Stimulated activated CD4-positive, alpha-beta T cell treated with anti-CD3 and anti-CD28 coated beads, TNF-alpha, amount 100 ng/mL, for 4 hours (primary cell): ENCODE measurements around the gene XYLT1.

Experiments used
- DNase-seq, 3 experiments: peaks; one replicate each; pipeline ENCODE4 v3.0.0-alpha.2; 2020; ENCODE audit warnings: low read depth in 3 of 3

XYLT1 gene

DNA sequence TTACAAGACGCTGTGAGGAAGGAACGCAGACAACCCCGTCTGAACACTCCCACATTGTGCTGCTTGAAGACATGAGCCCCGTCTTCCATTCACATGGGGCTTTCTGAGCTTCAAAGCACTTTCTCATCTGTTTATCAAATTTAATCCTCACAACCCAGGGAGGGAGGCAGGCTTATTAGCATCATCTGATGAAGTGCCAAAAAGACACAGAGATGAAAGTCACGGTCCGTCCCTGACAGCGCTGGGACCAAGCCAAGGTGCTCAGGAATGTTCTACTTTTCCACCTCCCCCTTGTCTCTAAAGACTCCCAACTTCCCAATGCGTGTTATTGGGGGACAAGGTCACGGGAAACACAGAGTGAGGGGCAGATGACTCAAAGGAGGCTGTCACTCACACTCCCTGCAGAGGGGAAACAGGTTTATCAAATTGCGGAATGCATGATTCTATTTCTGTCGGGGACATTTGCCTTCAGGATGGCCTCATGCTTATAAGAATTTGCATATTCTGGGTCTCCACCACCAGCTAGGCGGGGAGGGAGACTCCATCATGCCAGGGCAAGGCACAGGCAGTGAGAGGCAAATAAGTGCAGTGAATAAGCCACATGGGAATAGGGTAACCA lies 10.7 kb downstream of the XYLT1 start:
- no peak for DNase-seq

DNA sequence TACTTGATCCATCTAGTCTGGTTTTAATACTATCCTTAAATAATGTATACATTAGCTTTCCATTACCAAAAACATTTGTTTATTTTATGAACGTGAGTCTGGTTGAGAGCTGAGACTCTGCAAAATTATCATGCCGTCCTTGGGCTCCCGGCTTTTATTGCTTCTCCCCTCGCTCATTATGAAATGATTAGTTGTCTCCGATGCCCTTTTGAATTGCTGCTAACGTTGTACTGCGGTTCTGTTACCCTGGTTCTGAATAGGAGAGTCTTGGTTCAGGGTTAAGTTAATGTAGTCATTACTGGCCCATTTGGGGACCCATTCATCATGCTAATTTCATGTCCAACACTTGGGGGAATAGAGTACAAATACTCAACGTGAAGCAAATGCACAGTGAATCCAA lies 12.8 kb downstream of the XYLT1 start:
- DNase-seq = no peak

- DNase-seq = no peak
Observed at GRCh38 chr16:17457513-17457912, 13.2 kb downstream of the XYLT1 start.

GRCh38 chr16:17454162-17454730 lies 16.5 kb downstream of the XYLT1 start:
- no peak for DNase-seq

GRCh38 chr16:17453364-17454038 lies 17.3 kb downstream of the XYLT1 start:
- DNase-seq = no peak

DNA sequence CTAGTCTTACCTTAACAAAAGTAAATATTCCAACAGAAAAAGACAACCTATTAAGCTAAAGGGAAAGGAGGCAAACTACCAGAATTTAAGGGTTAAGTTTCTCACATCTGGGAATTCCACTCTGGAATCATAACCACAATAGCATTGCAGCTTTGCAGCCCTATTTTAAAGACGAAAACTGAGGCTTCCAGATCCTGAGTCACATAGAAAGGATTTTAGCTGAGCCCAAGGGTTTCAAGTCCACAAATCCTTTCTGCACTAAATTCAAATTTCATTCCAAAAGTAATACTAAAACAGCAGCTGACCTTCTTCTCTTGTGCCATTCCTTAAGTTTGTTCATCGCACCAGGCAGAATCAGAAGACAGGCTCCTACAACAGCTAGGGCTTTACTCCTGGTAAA lies 17.8 kb downstream of the XYLT1 start:
- DNase-seq = no peak

DNA sequence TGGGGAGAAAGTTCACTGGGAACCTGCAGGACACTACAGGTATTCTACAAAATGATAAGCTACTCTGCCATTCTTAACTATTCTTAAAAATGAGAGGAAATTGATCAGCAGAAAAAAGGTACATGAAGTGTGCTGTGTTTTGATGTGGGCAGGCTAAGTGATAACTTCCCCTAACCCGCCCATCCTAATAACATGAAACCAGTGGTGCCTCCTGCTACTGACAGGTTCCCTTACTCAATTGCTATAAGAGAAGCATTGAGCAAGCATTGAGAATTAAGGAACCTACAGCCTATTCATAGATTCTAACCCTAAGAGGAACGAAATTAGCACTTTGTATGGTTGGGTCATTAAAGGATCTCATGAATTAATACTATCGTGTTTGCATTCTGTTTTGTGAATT lies 18.9 kb downstream of the XYLT1 start:
- no peak for DNase-seq

GRCh38 chr16:17450291-17450690 lies 20.5 kb downstream of the XYLT1 start:
- DNase-seq = no peak

DNA sequence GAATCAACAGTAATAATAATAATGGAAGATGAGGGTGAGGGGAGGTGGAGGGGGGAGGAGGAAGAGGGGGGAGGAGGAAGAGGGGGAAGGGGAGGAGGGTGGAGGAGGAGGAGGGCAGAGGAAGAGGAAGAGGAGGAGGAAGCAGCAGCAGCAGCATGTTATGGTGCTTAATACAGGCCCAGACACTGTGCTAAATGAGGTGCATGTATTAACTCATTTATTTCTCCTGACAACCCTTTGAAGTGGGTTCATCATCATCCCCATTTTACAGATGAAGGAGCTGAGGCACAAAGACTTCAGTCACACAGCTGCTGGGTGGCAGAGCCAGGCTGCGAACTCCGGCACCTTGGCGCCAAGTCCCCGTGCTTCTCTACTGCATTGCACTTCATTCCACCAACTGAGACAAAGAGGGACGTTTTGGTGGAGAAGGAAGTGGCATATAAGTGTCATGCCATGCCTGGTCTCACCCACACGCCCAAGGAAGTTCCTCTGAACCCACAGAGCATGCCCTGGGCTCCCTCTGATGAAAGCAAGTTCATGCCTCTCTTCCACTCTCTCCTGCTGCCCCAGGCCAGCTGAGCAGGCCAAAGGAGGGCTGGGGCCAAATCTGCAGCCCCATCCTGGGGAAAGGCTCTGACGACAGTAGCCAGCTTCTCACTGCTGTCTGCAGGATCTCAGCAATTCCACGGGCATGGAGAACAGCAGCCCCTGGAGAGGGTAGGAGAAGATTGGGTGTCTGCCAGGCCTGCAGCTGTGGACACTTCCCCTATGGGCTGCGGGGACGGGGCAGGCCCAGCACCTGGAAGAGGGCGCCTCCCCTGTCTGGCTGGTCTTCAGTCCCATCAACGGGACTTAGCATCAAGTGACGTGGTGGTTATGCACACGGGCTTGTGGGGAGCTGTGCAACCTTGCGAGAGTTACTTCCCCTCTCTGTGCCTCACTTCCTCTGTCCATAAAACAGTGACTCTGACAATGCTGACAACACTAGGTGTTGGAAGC lies 21.8 kb downstream of the XYLT1 start:
- no peak for DNase-seq

DNA sequence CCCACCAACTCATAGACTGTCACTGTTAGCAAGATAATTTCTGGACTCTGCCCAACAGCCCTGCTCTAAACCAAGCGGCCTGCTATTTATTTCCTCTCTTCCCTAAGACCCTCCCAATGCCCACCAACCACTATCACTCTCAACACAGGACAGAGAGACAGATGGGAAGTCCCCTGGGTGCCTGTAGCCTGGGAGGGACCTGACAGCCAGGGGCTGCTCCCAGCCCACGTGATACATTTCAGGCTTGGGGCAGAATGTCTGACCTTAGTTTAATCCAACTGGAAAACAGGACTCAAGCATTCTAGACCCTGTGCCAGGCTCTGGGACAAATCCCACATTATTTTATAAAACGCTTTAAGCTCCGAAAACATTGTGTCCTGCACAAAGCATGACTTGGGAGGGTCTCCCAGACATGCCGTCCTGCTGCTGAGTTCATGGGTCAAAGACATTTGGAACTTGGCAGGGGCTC lies 23.6 kb downstream of the XYLT1 start:
- no peak for DNase-seq

- DNase-seq = no peak
Observed at GRCh38 chr16:17446661-17447060, 24.1 kb downstream of the XYLT1 start.

GRCh38 chr16:17445421-17445820 lies 25.3 kb downstream of the XYLT1 start:
- no peak for DNase-seq

DNA sequence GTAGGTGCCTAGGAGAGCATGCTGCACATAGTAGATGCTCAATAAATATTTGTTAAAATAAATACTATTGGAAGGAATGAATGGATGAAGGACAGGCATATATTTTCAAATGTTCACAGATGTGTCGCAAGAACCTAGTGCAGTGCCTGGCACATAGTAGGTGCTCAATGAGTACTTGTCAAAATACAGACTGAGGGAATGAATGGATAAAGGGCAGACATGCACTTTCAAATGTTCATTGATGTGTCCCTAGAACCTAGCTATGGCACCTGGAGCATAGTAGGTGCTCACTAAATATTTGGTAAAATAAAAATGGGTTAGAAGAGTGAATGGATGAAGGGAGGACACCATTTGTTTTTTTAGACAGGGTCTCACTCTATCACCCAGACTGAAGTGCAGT lies 26.1 kb downstream of the XYLT1 start:
- no peak for DNase-seq

DNA sequence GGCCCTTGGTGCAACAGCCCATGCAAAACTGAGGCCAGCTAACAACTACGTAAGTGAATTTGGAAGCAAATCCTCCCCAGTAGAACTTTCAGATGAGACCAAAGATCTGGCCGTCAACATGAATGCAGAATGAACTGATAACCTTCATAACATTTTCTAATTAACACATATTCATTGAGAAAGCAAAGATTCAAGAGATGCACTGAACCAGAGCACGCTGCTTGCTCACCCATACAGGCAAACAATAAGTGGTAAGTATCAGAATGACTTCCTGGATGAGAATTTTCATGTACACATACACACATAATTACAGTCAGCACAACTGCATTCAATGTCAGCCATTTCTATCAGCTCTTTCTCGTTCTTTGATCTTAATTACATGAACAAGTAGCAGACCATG lies 30.6 kb downstream of the XYLT1 start:
- DNase-seq = no peak

DNA sequence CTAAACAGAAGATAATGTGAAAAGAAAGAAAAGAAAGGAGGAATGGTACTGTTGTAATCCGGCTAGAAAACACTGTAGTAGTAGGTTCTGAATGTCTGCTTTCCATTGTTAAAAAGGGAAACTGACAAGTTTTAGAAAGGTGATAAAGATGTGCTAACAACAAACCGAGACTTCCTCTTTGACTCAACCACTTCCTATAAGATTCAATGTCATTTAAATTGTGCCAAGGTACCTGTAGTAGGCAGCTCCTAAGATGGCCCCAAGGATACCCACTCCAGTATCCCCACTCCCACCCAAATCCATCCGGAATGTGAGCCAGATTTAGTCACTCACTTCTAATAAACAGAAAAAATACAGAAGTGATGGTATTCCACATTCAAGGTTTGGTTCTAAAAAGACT lies 31.2 kb downstream of the XYLT1 start:
- DNase-seq = no peak

DNA sequence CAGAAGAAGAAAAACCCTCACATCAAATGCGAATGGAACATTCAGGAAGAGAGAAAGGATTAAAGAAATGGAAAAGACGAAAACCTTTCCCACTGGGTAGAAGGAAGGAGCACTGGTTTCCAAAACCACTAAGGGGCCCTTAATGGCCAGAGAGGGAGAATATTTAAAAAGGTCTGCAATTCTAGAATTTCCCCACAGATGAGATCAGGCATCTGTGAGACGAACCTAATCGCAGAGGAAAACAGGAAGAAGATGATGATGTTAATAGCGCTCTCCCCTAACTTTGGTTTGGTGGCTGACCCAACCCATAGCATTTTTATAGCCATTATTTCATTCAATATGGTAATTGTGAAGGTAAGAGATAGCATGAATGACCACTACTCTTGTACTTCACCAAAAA lies 32.8 kb downstream of the XYLT1 start:
- DNase-seq = no peak

- DNase-seq = no peak
Observed at GRCh38 chr16:17437127-17437720, 33.5 kb downstream of the XYLT1 start.

GRCh38 chr16:17435318-17435717 lies 35.4 kb downstream of the XYLT1 start:
- DNase-seq = no peak

GRCh38 chr16:17433577-17434451 lies 36.9 kb downstream of the XYLT1 start:
- DNase-seq = no peak

- DNase-seq = no peak
Observed at GRCh38 chr16:17432901-17433576, 37.7 kb downstream of the XYLT1 start.
